Breast epithelium (tissue), 3 donors: ENCODE results near the gene RAPGEF1.

Experiments
- POLR2A ChIP-seq: fragments of 450-650 bp; IDR thresholded peaks from one replicate; pipeline ENCODE4 v1.6.1; 2016; ENCODE audit warnings: antibody characterized with exemption, mild to moderate bottlenecking, moderate library complexity
- TF ChIP-seq, protein P1 (sequence below), 3 donors: fragments of 450-650 bp; IDR thresholded peaks; one replicate each; pipeline ENCODE4 v1.5.1; 2016 to 2017; ENCODE audit warnings: antibody characterized with exemption in 3 of 3, mild to moderate bottlenecking in 3 of 3, moderate library complexity in 3 of 3

DNA sequence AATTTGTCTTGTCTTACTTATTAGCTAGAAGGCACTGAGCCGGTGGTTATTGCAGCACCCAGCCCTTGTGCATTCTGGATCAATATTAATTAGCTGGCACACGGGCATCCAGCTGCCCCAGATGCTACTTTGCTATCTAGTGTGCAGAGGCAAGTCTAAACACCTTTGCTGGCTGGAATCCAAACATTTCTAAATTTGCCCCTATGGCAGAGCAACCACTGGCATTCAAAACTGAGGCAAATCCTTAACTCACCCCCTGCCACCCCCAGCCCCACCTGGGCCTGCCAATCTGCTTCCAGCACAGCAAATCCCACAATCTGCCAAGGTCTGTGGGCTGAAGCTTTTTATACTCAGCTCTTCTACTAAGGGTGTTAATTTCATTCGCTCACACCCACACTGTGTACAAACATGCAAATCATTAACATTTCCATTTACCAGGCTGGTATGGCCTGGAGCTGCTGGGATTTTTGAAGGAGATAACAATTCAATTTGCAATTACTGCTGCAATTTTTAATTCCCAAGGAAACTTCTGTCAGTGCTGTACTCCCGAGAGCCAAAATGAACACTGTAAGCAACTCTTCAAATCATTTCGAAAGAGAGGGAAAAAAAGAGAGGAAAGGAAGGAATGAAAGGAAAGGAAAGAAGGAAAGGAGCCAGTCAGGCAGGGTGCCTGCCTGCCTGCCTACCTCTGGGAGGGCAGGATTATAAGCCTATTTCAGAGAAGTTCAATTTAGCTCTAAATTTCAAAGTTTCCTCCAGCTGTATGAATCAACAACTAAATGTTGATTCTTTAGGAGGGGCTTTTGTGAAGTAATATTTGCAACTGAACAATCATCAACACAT is 35.5 kb downstream of the RAPGEF1 start:
- no peak for TF ChIP-seq POLR2A
- TF ChIP-seq, protein P1, sequence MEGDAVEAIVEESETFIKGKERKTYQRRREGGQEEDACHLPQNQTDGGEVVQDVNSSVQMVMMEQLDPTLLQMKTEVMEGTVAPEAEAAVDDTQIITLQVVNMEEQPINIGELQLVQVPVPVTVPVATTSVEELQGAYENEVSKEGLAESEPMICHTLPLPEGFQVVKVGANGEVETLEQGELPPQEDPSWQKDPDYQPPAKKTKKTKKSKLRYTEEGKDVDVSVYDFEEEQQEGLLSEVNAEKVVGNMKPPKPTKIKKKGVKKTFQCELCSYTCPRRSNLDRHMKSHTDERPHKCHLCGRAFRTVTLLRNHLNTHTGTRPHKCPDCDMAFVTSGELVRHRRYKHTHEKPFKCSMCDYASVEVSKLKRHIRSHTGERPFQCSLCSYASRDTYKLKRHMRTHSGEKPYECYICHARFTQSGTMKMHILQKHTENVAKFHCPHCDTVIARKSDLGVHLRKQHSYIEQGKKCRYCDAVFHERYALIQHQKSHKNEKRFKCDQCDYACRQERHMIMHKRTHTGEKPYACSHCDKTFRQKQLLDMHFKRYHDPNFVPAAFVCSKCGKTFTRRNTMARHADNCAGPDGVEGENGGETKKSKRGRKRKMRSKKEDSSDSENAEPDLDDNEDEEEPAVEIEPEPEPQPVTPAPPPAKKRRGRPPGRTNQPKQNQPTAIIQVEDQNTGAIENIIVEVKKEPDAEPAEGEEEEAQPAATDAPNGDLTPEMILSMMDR (IDR thresholded peaks at IDR 0.05), result no peak
